ENCODE data around the gene SMIM24. TPM values are rescaled to one million over a fixed set of nuclear protein-coding genes. Genes with fewer than 3 reads are reported as not detected.
"Not testable (repeated sequence)": the region's sequence is repeated elsewhere in the genome, so short reads cannot be mapped to it uniquely, and the experiment has no call there.

Gene SMIM24
- total RNA-seq (2021) = 1.3 and 1.9 TPM in 2 replicates
- long read RNA-seq = 0 reads

- no CpG with 5 or more reads among the region's 27 CpGs for WGBS (ENCODE audit: extremely low coverage, insufficient read length, low lambda C conversion rate)
- no peak within 1 kb of the TSS for H2AFZ ChIP-seq (ENCODE audit: low read length)
- H3K4me2 ChIP-seq (ENCODE audit: insufficient read depth, insufficient read length, low read length) = no peak within 1 kb of the TSS
- no peak within 1 kb of the TSS for H2BK15ac ChIP-seq (ENCODE audit: low read depth, low read length)
- no peak within 1 kb of the TSS for H3K27ac ChIP-seq (ENCODE audit: insufficient read length, low read depth, low read length)
- H4K20me1 ChIP-seq (ENCODE audit: control insufficient read depth, insufficient read depth, insufficient read length) = no peaks in the 10 kb centered on the region
- no peak for DNase-seq
- Mint-ChIP-seq H3K4me3 (peak within 1 kb of the TSS in 1 of 2 experiments; percentile 44; a peak in 1 of 5 replicates), H3K9me3 (peaks cover 0 to 8% of the 10 kb centered on the region in 2 experiments; a peak in 1 of 5 replicates), H3K4me1 (peaks cover 8 to 23% of the 10 kb centered on the region in 2 experiments), H3K27me3 (ENCODE audit: low read depth) (peaks cover 7% of the 10 kb centered on the region), H3K36me3 (ENCODE audit: insufficient read depth in 1 of 3, low read depth in 3 of 3) (no peaks in the 10 kb centered on the region; a peak in 1 of 7 replicates), H3K27ac (peak within 1 kb of the TSS in 1 of 3 experiments; percentile 6; a peak in 1 of 7 replicates)
- H3K4ac ChIP-seq (ENCODE audit: low read depth, low read length) = no peak within 1 kb of the TSS
- H3K4me1 ChIP-seq (ENCODE audit: insufficient read depth, low read length) = no peaks in the 10 kb centered on the region
- no peak within 1 kb of the TSS for H2BK12ac ChIP-seq (ENCODE audit: insufficient read length, low read depth, low read length)
- no peak within 1 kb of the TSS for H3K23ac ChIP-seq (ENCODE audit: insufficient read length, low read depth, low read length)
- H3K9ac ChIP-seq (ENCODE audit: extremely low read depth, insufficient read length, low read length) = no peak within 1 kb of the TSS
- H2BK20ac ChIP-seq (ENCODE audit: low read depth, low read length, poor library complexity, severe bottlenecking) = no peak within 1 kb of the TSS
- TF ChIP-seq CTCF (conservative IDR thresholded peaks at IDR 0.05) = no peak
- no peak within 1 kb of the TSS for H3K14ac ChIP-seq (ENCODE audit: insufficient read depth, low read length)
- no peaks in the 10 kb centered on the region for H3K27me3 ChIP-seq (ENCODE audit: insufficient read depth, low read length)
- no peak within 1 kb of the TSS for H4K5ac ChIP-seq (ENCODE audit: insufficient read length, low read depth, low read length)
- H3K56ac ChIP-seq (ENCODE audit: insufficient read length, low read depth, low read length) = no peak within 1 kb of the TSS
- peaks cover 4% of the 10 kb centered on the region for H3K23me2 ChIP-seq (ENCODE audit: insufficient read length, low read depth, low read length, poor library complexity, severe bottlenecking)
- H2BK120ac ChIP-seq (ENCODE audit: low read depth, low read length, poor library complexity, severe bottlenecking) = no peak within 1 kb of the TSS
- no peak within 1 kb of the TSS for H4K8ac ChIP-seq (replicated peaks; ENCODE audit: insufficient read length, low read depth, low read length)
- H3K9me3 ChIP-seq (ENCODE audit: control insufficient read depth, low read depth, low read length) = no peaks in the 10 kb centered on the region
- no peak within 1 kb of the TSS for H3T11ph ChIP-seq (ENCODE audit: low read length)
- H3K79me1 ChIP-seq (ENCODE audit: insufficient read depth, low read depth, low read length, poor library complexity, severe bottlenecking) = no peaks in the 10 kb centered on the region
- H3K79me2 ChIP-seq (ENCODE audit: insufficient read depth, low read length) = no peaks in the 10 kb centered on the region
- no peak within 1 kb of the TSS for H4K91ac ChIP-seq (ENCODE audit: insufficient read length, low read depth, low read length)
- no peak within 1 kb of the TSS for H3K18ac ChIP-seq (ENCODE audit: insufficient read length, low read depth, low read length)
- H2BK5ac ChIP-seq (ENCODE audit: insufficient read length, low read length) = no peak within 1 kb of the TSS
- H2AK5ac ChIP-seq (ENCODE audit: insufficient read length, low read length) = no peak within 1 kb of the TSS
Observed at GRCh38 chr19:3480383-3481091, at the start of gene SMIM24. TSS of gene SMIM24 (minus strand) at chr19:3480525. CDS start at chr19:3480463, 62 bp downstream.

DNA sequence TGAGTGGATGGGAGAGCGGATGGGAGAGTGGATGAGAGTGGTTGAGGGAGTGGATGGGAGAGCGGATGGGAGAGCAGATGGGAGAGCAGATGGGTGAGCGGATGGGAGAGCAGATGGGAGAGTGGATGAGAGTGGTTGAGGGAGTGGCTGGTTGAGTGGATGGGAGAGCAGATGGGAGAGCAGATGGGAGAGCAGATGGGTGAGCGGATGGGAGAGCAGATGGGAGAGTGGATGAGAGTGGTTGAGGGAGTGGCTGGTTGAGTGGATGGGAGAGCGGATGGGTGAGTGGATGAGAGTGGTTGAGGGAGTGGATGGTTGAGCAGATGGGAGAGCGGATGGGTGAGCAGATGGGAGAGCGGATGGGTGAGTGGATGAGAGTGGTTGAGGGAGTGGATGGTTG is 49.0 kb upstream of the SMIM24 start:
- not testable (repeated sequence) for H3T11ph ChIP-seq (ENCODE audit: low read length); H3K9me3 Mint-ChIP-seq; H2AFZ ChIP-seq (ENCODE audit: low read length); H4K91ac ChIP-seq (ENCODE audit: insufficient read length, low read depth, low read length); H3K23me2 ChIP-seq (ENCODE audit: insufficient read length, low read depth, low read length, poor library complexity, severe bottlenecking); H3K27ac ChIP-seq (ENCODE audit: insufficient read length, low read depth, low read length); H3K23ac ChIP-seq (ENCODE audit: insufficient read length, low read depth, low read length); H3K9ac ChIP-seq (ENCODE audit: extremely low read depth, insufficient read length, low read length); H4K5ac ChIP-seq (ENCODE audit: insufficient read length, low read depth, low read length); H3K79me1 ChIP-seq (ENCODE audit: insufficient read depth, low read depth, low read length, poor library complexity, severe bottlenecking); H3K4me1 Mint-ChIP-seq; H3K14ac ChIP-seq (ENCODE audit: insufficient read depth, low read length); DNase-seq; H2BK20ac ChIP-seq (ENCODE audit: low read depth, low read length, poor library complexity, severe bottlenecking); H3K79me2 ChIP-seq (ENCODE audit: insufficient read depth, low read length); H2BK15ac ChIP-seq (ENCODE audit: low read depth, low read length); H3K18ac ChIP-seq (ENCODE audit: insufficient read length, low read depth, low read length); H3K4me3 Mint-ChIP-seq; H4K8ac ChIP-seq (replicated peaks; ENCODE audit: insufficient read length, low read depth, low read length); H3K27me3 ChIP-seq (ENCODE audit: insufficient read depth, low read length); H2BK12ac ChIP-seq (ENCODE audit: insufficient read length, low read depth, low read length); H3K4me2 ChIP-seq (ENCODE audit: insufficient read depth, insufficient read length, low read length); H3K56ac ChIP-seq (ENCODE audit: insufficient read length, low read depth, low read length); H3K27ac Mint-ChIP-seq; H2AK5ac ChIP-seq (ENCODE audit: insufficient read length, low read length); H3K4me1 ChIP-seq (ENCODE audit: insufficient read depth, low read length); H3K27me3 Mint-ChIP-seq (ENCODE audit: low read depth); H3K4ac ChIP-seq (ENCODE audit: low read depth, low read length); H4K20me1 ChIP-seq (ENCODE audit: control insufficient read depth, insufficient read depth, insufficient read length); H3K9me3 ChIP-seq (ENCODE audit: control insufficient read depth, low read depth, low read length); H2BK5ac ChIP-seq (ENCODE audit: insufficient read length, low read length); H2BK120ac ChIP-seq (ENCODE audit: low read depth, low read length, poor library complexity, severe bottlenecking)
- peaks cover 11 to 39% (median 35%) of the 10 kb centered on the region in 3 experiments; a peak in 6 of 7 replicates for H3K36me3 Mint-ChIP-seq (ENCODE audit: insufficient read depth in 1 of 3, low read depth in 3 of 3)
- WGBS (ENCODE audit: extremely low coverage, insufficient read length, low lambda C conversion rate) = no CpG with 5 or more reads among the region's 7 CpGs

Data from H9 (cell line).